Stimulated activated CD8-positive, alpha-beta memory T cell treated with anti-CD3 and anti-CD28 coated beads, Interleukin-12 subunit alpha, Interleukin-12 subunit beta, amount 100 ng/mL, for 1 hour (primary cell): Measurements from ENCODE around the gene CITED4.
A peak's percentile ranks its signal among the peaks of the same experiment; 100 is the strongest.

Experiments used
- DNase-seq: peaks from one replicate; pipeline ENCODE4 v3.0.0-alpha.2; 2020; ENCODE audit warnings: low read depth

Gene CITED4

DNA sequence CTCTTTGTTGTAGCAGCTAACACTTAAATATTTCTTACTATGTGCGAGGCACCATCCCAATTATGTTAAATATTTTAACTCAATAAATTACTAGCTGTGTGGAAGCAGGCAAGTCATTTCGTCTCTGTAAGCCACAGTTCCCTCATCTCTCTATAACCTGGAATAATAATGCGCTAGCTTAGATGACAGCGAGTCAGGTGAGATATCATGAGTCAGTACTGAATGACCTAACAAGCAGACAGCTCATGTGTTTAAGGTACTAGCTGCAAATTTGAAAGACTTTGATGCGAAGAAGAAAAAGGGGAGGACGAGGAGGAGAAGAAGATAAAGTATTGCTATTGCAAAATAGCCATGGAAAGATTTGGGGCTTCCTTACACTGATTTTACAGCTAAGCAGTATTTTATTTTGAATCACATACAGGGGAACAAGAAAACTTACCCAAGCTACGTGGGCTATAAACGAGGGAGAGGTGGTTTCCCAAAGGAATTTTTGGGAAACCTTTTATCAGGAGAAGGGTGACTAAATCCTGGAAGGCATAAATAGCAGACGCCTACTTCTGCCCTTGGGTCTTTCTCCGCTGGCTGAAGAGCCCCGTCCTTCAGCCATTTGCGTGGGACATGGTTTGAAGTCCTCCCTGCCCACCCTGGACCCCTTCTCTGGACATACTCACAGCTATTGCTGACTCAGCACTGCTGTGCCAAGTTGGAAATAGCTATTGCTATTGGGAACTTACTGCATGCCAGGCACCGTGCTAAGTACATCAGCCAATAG is 8.9 kb downstream of the CITED4 start:
- DNase-seq: no peak

- no peak for DNase-seq
These were observed 10.5 kb downstream of the CITED4 start for GRCh38 chr1:40851643-40852042.

- DNase-seq: peak; percentile 66
These were observed 12.2 kb downstream of the CITED4 start for GRCh38 chr1:40849801-40850592.

GRCh38 chr1:40848530-40849189 is 13.5 kb downstream of the CITED4 start:
- DNase-seq: no peak

DNA sequence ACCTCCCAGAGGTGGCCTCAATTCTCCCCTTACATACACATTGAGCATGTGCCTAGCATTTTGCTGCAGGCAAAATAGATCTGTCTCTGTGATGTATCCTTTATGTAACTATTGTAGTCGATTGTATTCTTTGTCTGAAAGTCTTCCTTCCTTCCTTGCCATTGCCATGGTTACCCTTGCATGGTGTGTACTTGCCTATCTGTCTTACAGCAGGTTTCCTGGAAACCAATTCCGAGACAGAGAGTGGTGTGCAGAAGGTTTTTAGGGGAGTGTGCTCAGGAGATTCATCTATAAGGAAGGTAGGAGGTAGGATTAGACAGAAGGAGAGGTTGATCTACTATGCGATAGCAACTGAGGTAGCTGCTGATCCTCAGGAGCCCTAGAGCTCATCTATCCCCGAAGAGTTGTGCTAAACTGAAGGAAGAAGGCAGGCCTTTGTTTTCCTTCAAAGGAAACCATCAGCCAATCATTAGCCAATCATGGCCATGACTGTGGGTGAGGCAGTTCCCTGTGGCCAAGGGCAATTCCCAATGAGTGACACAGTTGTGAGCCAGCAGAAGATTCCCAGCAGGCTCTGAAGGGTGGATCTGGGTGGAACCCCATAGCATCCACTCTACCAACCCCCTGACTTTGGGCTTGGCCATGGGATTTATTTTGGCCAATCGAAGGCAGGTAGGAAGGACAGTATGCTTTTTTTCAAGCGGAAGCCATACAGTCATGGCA is 15.0 kb downstream of the CITED4 start:
- DNase-seq: no peak

DNA sequence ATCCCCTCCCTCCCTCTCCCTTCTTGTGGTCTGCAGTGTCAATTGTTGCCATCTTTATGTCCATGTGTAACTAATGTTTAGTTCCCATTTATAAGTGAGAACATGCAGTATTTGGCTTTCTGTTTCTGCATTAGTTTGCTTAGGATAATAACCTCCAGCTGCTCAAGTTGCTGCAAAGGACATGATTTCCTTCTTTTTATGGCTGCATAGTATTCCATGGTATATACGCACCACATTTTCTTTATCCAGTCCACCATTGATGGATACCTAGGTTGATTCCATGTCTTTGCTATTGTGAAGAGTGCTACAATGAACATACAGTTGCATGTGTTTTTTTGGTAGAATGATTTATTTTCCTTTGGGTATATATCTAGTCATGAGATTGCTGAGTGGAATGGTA is 16.3 kb downstream of the CITED4 start:
- no peak for DNase-seq

- DNase-seq: no peak
These were observed 17.0 kb downstream of the CITED4 start for GRCh38 chr1:40844887-40845878.

GRCh38 chr1:40844079-40844478 is 18.1 kb downstream of the CITED4 start:
- no peak for DNase-seq

GRCh38 chr1:40842691-40843090 is 19.5 kb downstream of the CITED4 start:
- no peak for DNase-seq

- no peak for DNase-seq
These were observed 20.0 kb downstream of the CITED4 start for GRCh38 chr1:40842207-40842606.

DNA sequence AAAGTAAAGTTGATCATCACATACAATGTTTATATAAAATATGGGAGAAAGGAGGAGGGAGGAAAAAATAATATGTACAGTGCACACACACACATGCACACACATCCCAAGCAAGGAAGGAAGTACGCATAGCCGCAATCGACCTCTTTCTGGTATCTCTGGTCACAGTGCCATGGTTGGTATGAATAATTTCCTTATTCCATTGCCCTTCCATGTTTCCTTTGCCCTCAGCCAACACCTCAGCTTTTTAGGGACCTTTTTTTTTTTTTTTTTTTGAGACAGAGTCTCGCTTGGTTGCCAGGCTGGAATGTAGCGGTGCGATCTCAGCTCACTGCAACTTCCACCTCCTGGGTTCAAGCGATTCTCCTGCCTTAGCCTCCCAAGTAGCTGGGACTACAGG is 20.6 kb downstream of the CITED4 start:
- no peak for DNase-seq

GRCh38 chr1:40840526-40841323 is 21.4 kb downstream of the CITED4 start:
- no peak for DNase-seq

- DNase-seq: no peak
These were observed 22.2 kb downstream of the CITED4 start for GRCh38 chr1:40839943-40840335.

DNA sequence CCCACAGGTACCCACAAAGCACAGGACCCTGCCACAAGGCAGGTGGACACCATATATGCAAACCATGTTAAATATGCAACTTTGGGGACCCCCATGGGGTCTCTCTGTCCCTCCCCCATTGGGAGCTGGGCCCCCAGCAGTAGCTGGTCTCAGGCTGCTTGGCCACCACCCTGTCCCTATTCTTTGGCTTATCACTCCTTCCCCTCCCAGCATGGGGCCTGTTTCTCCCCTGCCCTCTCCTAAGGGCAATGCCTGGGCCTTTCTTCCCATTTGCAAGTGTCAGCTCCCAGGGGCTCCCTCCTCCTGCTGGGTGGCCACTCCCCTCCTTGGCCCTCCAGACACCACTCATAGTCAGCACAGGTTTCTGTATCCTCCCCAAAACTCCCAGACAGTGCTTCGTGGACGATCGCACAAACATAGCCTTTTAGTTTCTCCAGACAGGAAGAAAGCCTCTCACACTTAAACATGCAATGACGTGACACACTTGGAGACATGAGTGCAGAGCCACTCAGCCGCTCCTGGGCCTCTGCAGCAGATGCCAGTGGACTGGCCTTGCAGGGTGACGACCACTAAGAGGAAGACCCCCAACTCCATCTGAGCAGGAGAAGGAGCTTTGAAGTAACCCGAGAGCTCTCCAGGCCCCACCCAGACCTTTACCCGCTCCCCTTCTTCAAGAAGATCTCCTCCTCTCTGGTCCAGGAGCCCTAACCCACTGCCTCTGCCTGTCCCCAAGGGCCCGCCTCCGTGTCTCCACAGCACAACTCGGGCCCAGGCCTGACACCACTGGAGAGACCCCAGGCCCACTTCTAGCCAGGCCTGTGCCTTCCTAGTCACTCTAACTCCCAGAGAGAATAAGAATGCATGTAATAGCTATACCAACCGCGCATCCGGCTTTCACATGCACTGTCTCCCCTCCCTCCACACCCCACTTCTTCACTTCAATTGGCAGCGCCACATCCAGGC is 22.9 kb downstream of the CITED4 start:
- no peak for DNase-seq

DNA sequence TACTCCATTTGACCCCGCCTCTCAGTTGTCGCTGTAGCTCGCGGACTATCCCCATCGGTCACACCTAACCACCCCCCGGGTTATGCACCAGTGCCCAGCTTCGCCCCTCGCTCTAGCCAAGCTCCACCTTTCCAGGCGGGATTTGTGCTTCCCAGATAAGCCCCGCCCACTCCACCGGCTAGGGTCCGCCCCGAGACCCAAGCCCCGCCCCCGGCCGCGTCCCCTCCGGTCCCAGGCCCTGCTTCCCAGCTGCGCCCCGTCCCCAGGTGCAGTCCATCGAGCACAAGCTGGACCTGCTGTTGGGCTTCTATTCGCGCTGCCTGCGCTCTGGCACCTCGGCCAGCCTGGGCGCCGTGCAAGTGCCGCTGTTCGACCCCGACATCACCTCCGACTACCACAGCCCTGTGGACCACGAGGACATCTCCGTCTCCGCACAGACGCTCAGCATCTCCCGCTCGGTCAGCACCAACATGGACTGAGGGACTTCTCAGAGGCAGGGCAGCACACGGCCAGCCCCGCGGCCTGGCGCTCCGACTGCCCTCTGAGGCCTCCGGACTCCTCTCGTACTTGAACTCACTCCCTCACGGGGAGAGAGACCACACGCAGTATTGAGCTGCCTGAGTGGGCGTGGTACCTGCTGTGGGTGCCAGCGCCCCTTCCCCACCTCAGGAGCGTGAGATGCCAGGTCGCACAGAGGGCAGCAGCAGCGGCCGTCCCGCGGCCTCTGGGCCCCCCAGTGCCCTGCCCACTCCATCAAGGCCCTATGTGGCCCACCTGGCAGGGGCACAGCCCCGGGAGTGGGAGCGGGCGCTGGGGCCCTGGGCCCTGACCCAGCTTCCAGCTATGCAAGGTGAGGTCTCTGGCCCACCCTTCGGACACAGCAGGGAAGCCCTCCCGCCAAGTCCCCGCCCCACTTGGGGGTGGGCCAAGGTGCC is 23.9 kb downstream of the CITED4 start:
- no peak for DNase-seq

- DNase-seq: no peak
These were observed 24.6 kb downstream of the CITED4 start for GRCh38 chr1:40837601-40838000.

DNA sequence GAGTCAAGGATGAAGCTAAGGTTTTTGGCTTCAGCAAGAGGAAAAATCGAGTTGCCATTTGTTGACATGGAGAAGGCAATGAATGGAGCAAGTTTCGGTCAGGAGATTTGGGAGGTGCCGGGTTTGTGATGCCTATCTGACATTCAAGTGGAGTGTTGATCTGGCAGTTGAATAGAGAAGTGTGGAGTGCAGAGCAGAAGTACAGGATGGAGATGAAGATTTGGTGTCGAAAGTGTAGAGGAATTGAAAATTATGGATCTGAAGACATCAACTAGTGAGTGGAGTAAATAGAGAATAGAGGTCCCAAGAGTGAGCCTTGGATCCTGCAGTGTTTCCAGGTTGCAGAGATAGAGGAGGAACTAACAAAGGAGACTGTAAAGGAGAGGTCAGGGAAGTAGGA is 25.9 kb downstream of the CITED4 start:
- DNase-seq: no peak
